NB4 (cell line): ENCODE results near the gene UIMC1.

Experiments used
- DNase-seq: peaks from one replicate; pipeline ENCODE4 v3.0.0; 2010; ENCODE audit warnings: low read depth
- H3K4me3 ChIP-seq: one replicate; pipeline ENCODE4 v1.5.1; 2011; ENCODE audit warnings: mild to moderate bottlenecking, low read depth, low read length, moderate library complexity
- MAX ChIP-seq: IDR thresholded peaks from 2 replicates; pipeline ENCODE4 v1.6.1; 2011; ENCODE audit warnings: low read depth, low read length
- MYC ChIP-seq: IDR thresholded peaks from 2 replicates; pipeline ENCODE4 v1.6.1; 2011; ENCODE audit warnings: low read depth, low read length
- POLR2A ChIP-seq: IDR thresholded peaks from 2 replicates; pipeline ENCODE4 v1.6.1; 2011; ENCODE audit warnings: mild to moderate bottlenecking; ENCODE audit not compliant: insufficient read length; ENCODE audit errors: extremely low read depth
- TF ChIP-seq, protein P1 (sequence below): IDR thresholded peaks from one replicate; pipeline ENCODE4 v1.5.1; 2012; ENCODE audit warnings: low read depth, low read length

UIMC1 gene

DNA sequence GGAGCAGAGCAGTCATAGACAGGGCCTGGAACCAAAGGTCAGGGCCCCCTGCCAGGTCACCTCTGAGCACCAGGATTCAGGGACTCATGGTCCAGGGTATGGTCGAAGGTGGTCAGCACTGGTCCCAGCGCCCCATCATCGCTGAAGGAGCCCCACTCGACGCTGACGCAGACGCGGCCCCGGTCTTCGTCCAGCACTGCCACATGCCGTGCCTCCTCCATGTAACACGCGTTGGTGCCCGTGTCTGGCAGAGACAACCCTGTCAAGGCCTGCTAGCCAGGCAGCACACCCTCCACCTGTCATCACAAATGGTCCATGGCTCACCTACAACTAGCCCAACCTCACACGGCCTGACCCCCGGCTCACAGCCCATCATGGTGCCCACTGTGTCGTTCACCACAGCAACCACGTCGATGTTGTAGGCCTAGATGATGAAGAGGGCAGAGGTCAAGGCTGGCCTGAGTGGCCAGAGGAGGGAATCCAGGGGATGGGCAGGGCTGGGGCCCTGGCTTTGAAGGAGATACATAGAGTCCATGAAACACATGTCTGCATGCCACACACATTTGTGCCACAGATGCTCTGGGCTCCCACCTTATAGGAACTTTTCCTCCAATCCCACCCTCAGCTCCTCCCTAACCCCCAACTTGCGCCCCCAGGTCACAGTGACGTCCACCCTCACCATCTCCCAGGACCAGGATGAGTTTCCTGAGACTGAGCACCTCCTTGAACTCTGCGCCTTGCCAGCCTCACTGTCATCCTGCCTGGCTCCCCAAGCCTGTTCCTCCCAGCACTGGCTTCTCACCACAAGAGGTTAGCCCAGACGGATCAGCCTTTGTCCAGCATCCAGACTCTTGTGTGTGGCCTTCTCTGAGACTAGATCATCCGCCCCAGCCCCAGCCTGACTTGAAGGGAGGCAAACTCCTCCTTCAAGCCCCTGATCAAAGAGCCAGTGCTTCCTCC, 117.0 kb downstream of the UIMC1 start:
- H3K4me3 ChIP-seq: no peak overlapping the region
- DNase-seq: no peak
- TF ChIP-seq, protein P1, sequence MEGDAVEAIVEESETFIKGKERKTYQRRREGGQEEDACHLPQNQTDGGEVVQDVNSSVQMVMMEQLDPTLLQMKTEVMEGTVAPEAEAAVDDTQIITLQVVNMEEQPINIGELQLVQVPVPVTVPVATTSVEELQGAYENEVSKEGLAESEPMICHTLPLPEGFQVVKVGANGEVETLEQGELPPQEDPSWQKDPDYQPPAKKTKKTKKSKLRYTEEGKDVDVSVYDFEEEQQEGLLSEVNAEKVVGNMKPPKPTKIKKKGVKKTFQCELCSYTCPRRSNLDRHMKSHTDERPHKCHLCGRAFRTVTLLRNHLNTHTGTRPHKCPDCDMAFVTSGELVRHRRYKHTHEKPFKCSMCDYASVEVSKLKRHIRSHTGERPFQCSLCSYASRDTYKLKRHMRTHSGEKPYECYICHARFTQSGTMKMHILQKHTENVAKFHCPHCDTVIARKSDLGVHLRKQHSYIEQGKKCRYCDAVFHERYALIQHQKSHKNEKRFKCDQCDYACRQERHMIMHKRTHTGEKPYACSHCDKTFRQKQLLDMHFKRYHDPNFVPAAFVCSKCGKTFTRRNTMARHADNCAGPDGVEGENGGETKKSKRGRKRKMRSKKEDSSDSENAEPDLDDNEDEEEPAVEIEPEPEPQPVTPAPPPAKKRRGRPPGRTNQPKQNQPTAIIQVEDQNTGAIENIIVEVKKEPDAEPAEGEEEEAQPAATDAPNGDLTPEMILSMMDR: no peak
- TF ChIP-seq POLR2A: no peak
- no peak for TF ChIP-seq MAX
- TF ChIP-seq MYC: no peak

DNA sequence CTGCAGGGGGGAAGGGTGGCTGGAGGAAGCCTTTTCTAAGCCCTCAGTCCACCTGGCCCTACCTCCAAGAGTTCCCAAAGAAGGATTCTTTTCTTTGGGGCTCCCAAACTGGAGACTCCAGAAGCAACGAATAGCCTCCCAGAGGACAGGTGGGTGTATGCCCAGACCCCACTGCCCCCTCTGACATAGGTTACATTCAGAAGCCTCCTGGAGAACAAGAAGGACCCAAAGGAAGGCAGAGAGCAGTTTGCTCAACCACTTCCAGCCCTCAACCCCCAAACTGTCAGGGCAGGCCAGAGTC, 117.8 kb downstream of the UIMC1 start:
- no peak for DNase-seq
- no peak overlapping the region for H3K4me3 ChIP-seq
- TF ChIP-seq, protein P1: no peak
- TF ChIP-seq MAX (no peak), MYC (no peak), POLR2A (no peak)

- H3K4me3 ChIP-seq: no peak overlapping the region
- TF ChIP-seq, protein P1: no peak
- TF ChIP-seq MAX (no peak), POLR2A (no peak), MYC (no peak)
- DNase-seq: no peak
These were observed 118.3 kb downstream of the UIMC1 start for GRCh38 chr5:176888016-176888864.

DNA sequence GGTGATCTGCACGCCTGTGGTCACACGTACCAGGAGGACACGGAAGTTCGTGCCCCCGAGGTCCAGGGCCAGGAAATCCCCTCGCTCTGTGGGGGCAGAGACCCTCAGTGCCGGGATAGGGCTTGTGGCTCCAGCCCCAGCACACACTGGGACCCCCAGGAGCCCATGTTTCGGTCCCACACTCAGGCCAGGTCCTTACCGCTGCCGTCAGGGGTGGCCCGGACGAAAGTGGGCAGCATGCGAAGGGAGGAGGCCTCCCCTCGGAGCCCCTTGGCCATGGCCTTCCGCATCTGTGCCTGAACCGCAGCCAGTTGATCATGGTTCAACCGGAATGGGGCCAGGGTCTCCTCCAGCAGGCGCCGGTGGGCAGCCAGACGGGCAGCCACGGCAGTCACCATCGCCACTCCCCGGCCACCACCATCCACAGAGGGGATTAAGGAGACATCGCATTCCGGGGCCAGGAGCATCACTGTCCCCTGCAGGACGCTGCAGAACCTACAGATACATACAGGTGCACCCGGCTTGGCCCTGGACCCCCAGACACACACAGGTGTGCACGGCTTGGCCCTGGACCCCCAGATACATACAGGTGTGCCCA, 119.2 kb downstream of the UIMC1 start:
- no peak overlapping the region for H3K4me3 ChIP-seq
- DNase-seq: no peak
- TF ChIP-seq MYC: no peak
- TF ChIP-seq, protein P1: no peak
- TF ChIP-seq POLR2A: no peak
- TF ChIP-seq MAX: no peak

- no peak for DNase-seq
- TF ChIP-seq, protein P1: no peak
- no peak overlapping the region for H3K4me3 ChIP-seq
These were observed 120.0 kb downstream of the UIMC1 start for GRCh38 chr5:176886336-176887251.
